HCT116 (cell line): ENCODE data around the gene RADIL. TPM values are rescaled to one million over a fixed set of nuclear protein-coding genes. Genes with fewer than 3 reads are reported as not detected.

Source experiments
- ATAC-seq: fragments of 200-7000 bp; cut with Tn5 transposase; 2 replicates; pipeline ENCODE4 v1.9.1; 2020; ENCODE audit warnings: mild to moderate bottlenecking, moderate library complexity
- BruUV-seq: library from RNA; stranded (reverse); fragments of 400-500 nt; replicated peaks from 2 replicates; lab custom pipeline; 2021; lab: Mats Ljungman, UMichigan
- CTCF ChIA-PET: fragments of 300-600 bp; sonication (Branson Sonifier 250); formaldehyde crosslinking; loops from one replicate; lab custom pipeline; 2021; ENCODE audit warnings: antibody characterized with exemption; lab: Charles Lee
- POLR2A ChIA-PET: fragments of 300-600, 350-600 bp; sonication (Branson Sonifier 250); formaldehyde crosslinking; loops from one replicate; lab custom pipeline; 2021; ENCODE audit warnings: antibody characterized with exemption; lab: Charles Lee
- RAD21 ChIA-PET, 2 experiments: fragments of 300-600 bp; sonication (Branson Sonifier 250); formaldehyde crosslinking; loops; one replicate each; lab custom pipeline; 2023; ENCODE audit warnings: low total read pairs in 2 of 2; ENCODE audit not compliant: uncharacterized antibody in 2 of 2, unreplicated experiment in 2 of 2, low non-redundant PET in 1 of 2; lab: Charles Lee
- DNase-seq: peaks from one replicate; pipeline ENCODE4 v3.0.0-alpha.2; 2010; ENCODE audit warnings: low read depth, low spot score
- H2AFZ ChIP-seq: fragments of 200-600 bp; shearing (Covaris generic), sonication (generic); 2 replicates; pipeline ENCODE4 v1.6.1; 2017; ENCODE audit warnings: low read depth, mixed run types, mixed read lengths, antibody characterized with exemption, low read length; ENCODE audit not compliant: poor library complexity, severe bottlenecking
- H3K27ac ChIP-seq: 2 replicates; pipeline ENCODE4 v1.5.1; 2012; ENCODE audit warnings: low read depth, low read length
- H3K27me3 ChIP-seq: fragments of 200-600 bp; sonication (generic); 2 replicates; pipeline ENCODE4 v1.6.1; 2016; ENCODE audit warnings: mixed run types, low read length, mixed read lengths; ENCODE audit not compliant: insufficient read depth
- H3K36me3 ChIP-seq, 2 experiments: fragments of 200-500 bp in 1 of 2; fragments of 200-600 bp in 1 of 2; sonication (Bioruptor generic) in 1 of 2; sonication (generic) in 1 of 2; 2 replicates each; pipeline versions ENCODE4 v1.5.1 to v1.6.1; 2014 to 2016; ENCODE audit warnings: low read length in 2 of 2, inconsistent platforms in 1 of 2, mixed read lengths in 1 of 2, mixed run types in 1 of 2; ENCODE audit not compliant: insufficient read depth in 2 of 2, control insufficient read depth in 1 of 2
- H3K4me1 ChIP-seq, 2 experiments: fragments of 200-600 bp in 1 of 2; sonication (generic) in 1 of 2; 2 replicates each; pipeline versions ENCODE4 v1.5.1 to v1.6.1; 2012 to 2017; ENCODE audit warnings: low read length in 2 of 2, inconsistent platforms in 1 of 2, mild to moderate bottlenecking in 1 of 2, mixed read lengths in 1 of 2, mixed run types in 1 of 2, moderate library complexity in 1 of 2; ENCODE audit not compliant: insufficient read depth in 2 of 2, control insufficient read depth in 1 of 2
- H3K4me2 ChIP-seq: fragments of 200-600 bp; sonication (generic); 2 replicates; pipeline ENCODE4 v1.6.1; 2017; ENCODE audit warnings: mixed run types, low read length, mixed read lengths
- H3K4me3 ChIP-seq, 2 experiments: fragments of 200-600 bp in 1 of 2; sonication (generic) in 1 of 2; replicated peaks in 1 of 2; 2 replicates each; pipeline ENCODE4 v1.5.1; 2011 to 2016; ENCODE audit warnings: low read length in 2 of 2, control low read depth in 1 of 2, low read depth in 1 of 2, mild to moderate bottlenecking in 1 of 2, mixed read lengths in 1 of 2, mixed run types in 1 of 2
- H3K79me2 ChIP-seq: fragments of 200-600 bp; sonication (generic); 2 replicates; pipeline ENCODE4 v1.6.1; 2017; ENCODE audit warnings: mild to moderate bottlenecking, mixed run types, low read length, moderate library complexity, mixed read lengths; ENCODE audit not compliant: insufficient read depth
- H3K9ac ChIP-seq: fragments of 200-600 bp; sonication (generic); 2 replicates; pipeline ENCODE4 v1.6.1; 2016; ENCODE audit warnings: low read length, mixed read lengths
- H3K9me2 ChIP-seq: fragments of 200-600 bp; sonication (generic), shearing (Covaris generic); 2 replicates; pipeline ENCODE4 v1.6.1; 2017; ENCODE audit warnings: mixed run types, mild to moderate bottlenecking, moderate library complexity; ENCODE audit not compliant: insufficient read depth
- H3K9me3 ChIP-seq, 2 experiments: fragments of 200-500 bp in 1 of 2; fragments of 200-600 bp in 1 of 2; sonication (Bioruptor generic) in 1 of 2; sonication (generic) in 1 of 2; 2 replicates each; pipeline ENCODE4 v1.6.1; 2014 to 2017; ENCODE audit warnings: low read length in 2 of 2, mixed read lengths in 2 of 2, inconsistent platforms in 1 of 2, low read depth in 1 of 2, mild to moderate bottlenecking in 1 of 2, mixed run types in 1 of 2, moderate library complexity in 1 of 2; ENCODE audit not compliant: control insufficient read depth in 1 of 2, insufficient read depth in 1 of 2
- H4K20me1 ChIP-seq: fragments of 200-600 bp; sonication (generic), shearing (Covaris generic); 2 replicates; pipeline ENCODE4 v1.6.1; 2017; ENCODE audit warnings: mixed run types, mild to moderate bottlenecking, moderate library complexity; ENCODE audit not compliant: insufficient read depth
- CBX3 ChIP-seq: IDR thresholded peaks from 2 replicates; pipeline ENCODE4 v1.6.1; 2012; ENCODE audit warnings: low read depth
- CEBPB ChIP-seq: IDR thresholded peaks from 2 replicates; pipeline ENCODE4 v1.6.1; 2012; ENCODE audit warnings: low read depth
- SIN3A ChIP-seq: IDR thresholded peaks from 2 replicates; pipeline ENCODE4 v1.6.1; 2012; ENCODE audit warnings: low read depth
- TCF7L2 ChIP-seq: IDR thresholded peaks from 2 replicates; pipeline ENCODE4 v1.7.0; 2011; ENCODE audit warnings: borderline replicate concordance, inconsistent platforms; ENCODE audit not compliant: insufficient read depth, insufficient read length; ENCODE audit errors: extremely low read depth
- intact Hi-C: fragments of 100-400 bp; cut with micrococcal nuclease; formaldehyde crosslinking; loops from 2 replicates; pipeline ENCODE4 v1.10.0; 2022
- total RNA-seq: library from RNA; stranded (reverse); gene quantifications from one replicate; pipeline ENCODE4 v1.2.1, GENCODE V29; 2021; ENCODE audit not compliant: unreplicated experiment
- TF ChIP-seq, protein P1 (sequence below), 3 experiments: fragments of 200-600 bp in 1 of 3; sonication (generic) in 1 of 3; IDR thresholded peaks in 2 of 3; conservative IDR thresholded peaks in 1 of 3; 2 replicates each; pipeline ENCODE4 v1.5.1; 2012 to 2017; ENCODE audit warnings: low read depth in 2 of 3, low read length in 2 of 3, antibody characterized with exemption in 1 of 3, borderline replicate concordance in 1 of 3, control low read depth in 1 of 3, mild to moderate bottlenecking in 1 of 3, mixed read lengths in 1 of 3, mixed run types in 1 of 3, moderate library complexity in 1 of 3; ENCODE audit not compliant: insufficient read depth in 1 of 3

RADIL gene
- total RNA-seq, 1 experiment from 2014 or later = 5.3 TPM

DNA sequence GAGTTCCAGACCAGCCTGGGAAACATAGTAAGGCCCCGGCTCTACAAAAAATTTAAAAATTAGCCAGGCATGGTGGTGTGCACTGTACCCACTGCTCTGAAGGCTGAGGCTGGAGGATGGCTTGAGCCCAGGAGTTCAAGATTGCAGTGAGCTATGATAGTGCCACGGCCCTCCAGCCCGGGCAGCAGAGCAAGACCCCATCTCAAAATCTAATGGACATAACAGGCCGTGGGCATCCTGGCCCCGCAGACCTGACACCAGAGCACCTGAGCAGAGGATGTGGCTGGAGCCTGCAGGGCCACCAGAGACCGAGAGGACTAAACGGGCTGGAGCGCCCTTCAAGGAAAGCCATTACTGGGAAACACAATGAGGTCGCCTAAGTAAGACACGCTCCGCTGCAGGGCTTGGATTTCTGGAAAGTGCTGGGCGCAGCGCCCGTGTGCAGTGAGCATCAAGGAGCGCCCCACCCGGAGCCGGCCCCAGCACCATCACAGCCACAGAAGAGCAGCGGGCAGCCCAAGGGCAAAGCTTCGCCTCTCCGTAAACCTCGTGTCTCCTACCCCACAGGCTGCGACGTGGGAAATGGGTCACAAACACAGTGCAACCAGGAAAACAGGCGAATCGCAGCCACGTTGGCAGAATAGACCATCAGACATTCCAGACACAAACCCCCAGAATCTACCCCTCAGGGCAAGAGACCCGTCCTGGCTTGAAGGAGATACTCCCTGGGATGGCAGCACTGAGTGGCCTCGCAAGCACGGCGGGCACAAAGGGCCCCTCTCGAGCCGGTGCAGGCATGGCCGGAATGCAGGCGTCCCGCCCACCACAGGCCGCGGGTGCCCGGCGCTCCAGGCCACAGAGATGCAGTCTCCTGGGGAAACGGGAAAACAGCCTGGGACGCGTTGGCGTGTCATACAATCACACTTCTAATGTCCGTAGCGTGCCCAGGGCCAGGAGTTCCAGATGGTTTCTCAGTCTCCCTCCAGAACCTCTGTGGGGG lies 4.9 kb downstream of the RADIL start:
- no peak for ATAC-seq
- TF ChIP-seq CBX3 = no peak
- TF ChIP-seq TCF7L2 = no peak
- no peak for TF ChIP-seq SIN3A
- Histone ChIP-seq H3K4me1 (peaks cover 0 to 8% of the 10 kb centered on the region in 2 experiments; a peak in 2 of 4 replicates), H3K9ac (no peak overlapping the region), H4K20me1 (no peaks in the 10 kb centered on the region), H3K36me3 (no peaks in the 10 kb centered on the region; a peak in 1 of 4 replicates), H3K27me3 (no peaks in the 10 kb centered on the region), H3K9me2 (no peaks in the 10 kb centered on the region), H2AFZ (no peak overlapping the region), H3K4me3 (no peak overlapping the region), H3K4me2 (no peak overlapping the region), H3K9me3 (no peaks in the 10 kb centered on the region), H3K79me2 (0 out of 2 replicates have a peak, but pooled peaks cover 4% of the 10 kb centered on the region), H3K27ac (no peak overlapping the region)
- DNase-seq = no peak
- CTCF ChIA-PET = no interaction called here
- POLR2A ChIA-PET = no interaction called here
- no TSS peak for BruUV-seq
- intact Hi-C loops = no loop called here
- RAD21 ChIA-PET = no interaction called here

DNA sequence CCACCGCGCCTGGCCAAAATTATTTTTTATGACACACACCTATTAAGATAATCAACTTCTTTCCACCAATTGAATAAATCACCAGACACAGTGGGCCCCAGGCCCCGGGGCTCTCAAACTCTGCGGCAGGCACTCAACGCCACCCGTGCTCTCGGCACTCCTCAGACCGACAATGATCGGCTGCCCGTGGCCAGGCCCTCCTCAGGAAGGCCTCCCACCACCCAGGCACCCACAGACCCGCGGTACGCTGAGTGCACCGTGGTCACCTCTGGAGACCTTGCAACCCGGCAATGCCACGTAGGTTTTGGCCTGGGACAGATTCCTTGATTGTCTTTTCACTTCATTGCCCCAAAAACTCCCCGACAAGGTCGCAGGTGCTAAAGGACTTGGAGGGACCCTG lies 6.9 kb downstream of the RADIL start:
- POLR2A ChIA-PET = no interaction called here
- H2AFZ ChIP-seq = no peak overlapping the region
- H3K9me3 ChIP-seq = no peaks in the 10 kb centered on the region
- no peak overlapping the region for H3K9ac ChIP-seq
- no peak overlapping the region for H3K4me2 ChIP-seq
- ATAC-seq (no peak), DNase-seq (no peak)
- H3K9me2 ChIP-seq = no peaks in the 10 kb centered on the region
- no TSS peak for BruUV-seq
- no peaks in the 10 kb centered on the region for H3K4me1 ChIP-seq
- H3K79me2 ChIP-seq = no peaks in the 10 kb centered on the region
- H3K36me3 ChIP-seq = no peaks in the 10 kb centered on the region; a peak in 1 of 4 replicates
- no peak for TF ChIP-seq TCF7L2
- TF ChIP-seq, protein P1, sequence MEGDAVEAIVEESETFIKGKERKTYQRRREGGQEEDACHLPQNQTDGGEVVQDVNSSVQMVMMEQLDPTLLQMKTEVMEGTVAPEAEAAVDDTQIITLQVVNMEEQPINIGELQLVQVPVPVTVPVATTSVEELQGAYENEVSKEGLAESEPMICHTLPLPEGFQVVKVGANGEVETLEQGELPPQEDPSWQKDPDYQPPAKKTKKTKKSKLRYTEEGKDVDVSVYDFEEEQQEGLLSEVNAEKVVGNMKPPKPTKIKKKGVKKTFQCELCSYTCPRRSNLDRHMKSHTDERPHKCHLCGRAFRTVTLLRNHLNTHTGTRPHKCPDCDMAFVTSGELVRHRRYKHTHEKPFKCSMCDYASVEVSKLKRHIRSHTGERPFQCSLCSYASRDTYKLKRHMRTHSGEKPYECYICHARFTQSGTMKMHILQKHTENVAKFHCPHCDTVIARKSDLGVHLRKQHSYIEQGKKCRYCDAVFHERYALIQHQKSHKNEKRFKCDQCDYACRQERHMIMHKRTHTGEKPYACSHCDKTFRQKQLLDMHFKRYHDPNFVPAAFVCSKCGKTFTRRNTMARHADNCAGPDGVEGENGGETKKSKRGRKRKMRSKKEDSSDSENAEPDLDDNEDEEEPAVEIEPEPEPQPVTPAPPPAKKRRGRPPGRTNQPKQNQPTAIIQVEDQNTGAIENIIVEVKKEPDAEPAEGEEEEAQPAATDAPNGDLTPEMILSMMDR (IDR thresholded peaks at IDR 0.05 in 2 of 3, conservative IDR thresholded peaks at IDR 0.05 in 1 of 3; ENCODE audit: borderline replicate concordance in 1 of 3, insufficient read depth in 1 of 3, low read depth in 2 of 3, low read length in 2 of 3) = no peak
- no peak for TF ChIP-seq SIN3A
- TF ChIP-seq CEBPB = no peak
- TF ChIP-seq, all 23 proteins: peak for 0
- Histone ChIP-seq H3K27ac (no peak overlapping the region), H3K4me3 (no peak overlapping the region), H3K27me3 (no peaks in the 10 kb centered on the region), H4K20me1 (no peaks in the 10 kb centered on the region)
- intact Hi-C loops = no loop called here
- ChIA-PET CTCF (no interaction called here), RAD21 (no interaction called here)
